HCT116 (cell line): Measurements from ENCODE around the gene SLC2A4. TPM values are rescaled to one million over a fixed set of nuclear protein-coding genes. Genes with fewer than 3 reads are reported as not detected.

ENCODE experiments used
- ATAC-seq: fragments of 200-7000 bp; cut with Tn5 transposase; 2 replicates; pipeline ENCODE4 v1.9.1; 2020; ENCODE audit warnings: mild to moderate bottlenecking, moderate library complexity
- BruUV-seq: library from RNA; stranded (reverse); fragments of 400-500 nt; replicated peaks from 2 replicates; lab custom pipeline; 2021; lab: Mats Ljungman, UMichigan
- CTCF ChIA-PET: fragments of 300-600 bp; sonication (Branson Sonifier 250); formaldehyde crosslinking; loops from one replicate; lab custom pipeline; 2021; ENCODE audit warnings: antibody characterized with exemption; lab: Charles Lee
- POLR2A ChIA-PET: fragments of 300-600, 350-600 bp; sonication (Branson Sonifier 250); formaldehyde crosslinking; loops from one replicate; lab custom pipeline; 2021; ENCODE audit warnings: antibody characterized with exemption; lab: Charles Lee
- RAD21 ChIA-PET, 2 experiments: fragments of 300-600 bp; sonication (Branson Sonifier 250); formaldehyde crosslinking; loops; one replicate each; lab custom pipeline; 2023; ENCODE audit warnings: low total read pairs in 2 of 2; ENCODE audit not compliant: uncharacterized antibody in 2 of 2, unreplicated experiment in 2 of 2, low non-redundant PET in 1 of 2; lab: Charles Lee
- DNase-seq: peaks from one replicate; pipeline ENCODE4 v3.0.0-alpha.2; 2010; ENCODE audit warnings: low read depth, low spot score
- H2AFZ ChIP-seq: fragments of 200-600 bp; shearing (Covaris generic), sonication (generic); 2 replicates; pipeline ENCODE4 v1.6.1; 2017; ENCODE audit warnings: low read depth, mixed run types, mixed read lengths, antibody characterized with exemption, low read length; ENCODE audit not compliant: poor library complexity, severe bottlenecking
- H3K27ac ChIP-seq: 2 replicates; pipeline ENCODE4 v1.5.1; 2012; ENCODE audit warnings: low read depth, low read length
- H3K27me3 ChIP-seq: fragments of 200-600 bp; sonication (generic); 2 replicates; pipeline ENCODE4 v1.6.1; 2016; ENCODE audit warnings: mixed run types, low read length, mixed read lengths; ENCODE audit not compliant: insufficient read depth
- H3K36me3 ChIP-seq, 2 experiments: fragments of 200-500 bp in 1 of 2; fragments of 200-600 bp in 1 of 2; sonication (Bioruptor generic) in 1 of 2; sonication (generic) in 1 of 2; 2 replicates each; pipeline versions ENCODE4 v1.5.1 to v1.6.1; 2014 to 2016; ENCODE audit warnings: low read length in 2 of 2, inconsistent platforms in 1 of 2, mixed read lengths in 1 of 2, mixed run types in 1 of 2; ENCODE audit not compliant: insufficient read depth in 2 of 2, control insufficient read depth in 1 of 2
- H3K4me1 ChIP-seq, 2 experiments: fragments of 200-600 bp in 1 of 2; sonication (generic) in 1 of 2; 2 replicates each; pipeline versions ENCODE4 v1.5.1 to v1.6.1; 2012 to 2017; ENCODE audit warnings: low read length in 2 of 2, inconsistent platforms in 1 of 2, mild to moderate bottlenecking in 1 of 2, mixed read lengths in 1 of 2, mixed run types in 1 of 2, moderate library complexity in 1 of 2; ENCODE audit not compliant: insufficient read depth in 2 of 2, control insufficient read depth in 1 of 2
- H3K4me2 ChIP-seq: fragments of 200-600 bp; sonication (generic); 2 replicates; pipeline ENCODE4 v1.6.1; 2017; ENCODE audit warnings: mixed run types, low read length, mixed read lengths
- H3K4me3 ChIP-seq, 2 experiments: fragments of 200-600 bp in 1 of 2; sonication (generic) in 1 of 2; replicated peaks in 1 of 2; 2 replicates each; pipeline ENCODE4 v1.5.1; 2011 to 2016; ENCODE audit warnings: low read length in 2 of 2, control low read depth in 1 of 2, low read depth in 1 of 2, mild to moderate bottlenecking in 1 of 2, mixed read lengths in 1 of 2, mixed run types in 1 of 2
- H3K79me2 ChIP-seq: fragments of 200-600 bp; sonication (generic); 2 replicates; pipeline ENCODE4 v1.6.1; 2017; ENCODE audit warnings: mild to moderate bottlenecking, mixed run types, low read length, moderate library complexity, mixed read lengths; ENCODE audit not compliant: insufficient read depth
- H3K9ac ChIP-seq: fragments of 200-600 bp; sonication (generic); 2 replicates; pipeline ENCODE4 v1.6.1; 2016; ENCODE audit warnings: low read length, mixed read lengths
- H3K9me2 ChIP-seq: fragments of 200-600 bp; sonication (generic), shearing (Covaris generic); 2 replicates; pipeline ENCODE4 v1.6.1; 2017; ENCODE audit warnings: mixed run types, mild to moderate bottlenecking, moderate library complexity; ENCODE audit not compliant: insufficient read depth
- H3K9me3 ChIP-seq, 2 experiments: fragments of 200-500 bp in 1 of 2; fragments of 200-600 bp in 1 of 2; sonication (Bioruptor generic) in 1 of 2; sonication (generic) in 1 of 2; 2 replicates each; pipeline ENCODE4 v1.6.1; 2014 to 2017; ENCODE audit warnings: low read length in 2 of 2, mixed read lengths in 2 of 2, inconsistent platforms in 1 of 2, low read depth in 1 of 2, mild to moderate bottlenecking in 1 of 2, mixed run types in 1 of 2, moderate library complexity in 1 of 2; ENCODE audit not compliant: control insufficient read depth in 1 of 2, insufficient read depth in 1 of 2
- H4K20me1 ChIP-seq: fragments of 200-600 bp; sonication (generic), shearing (Covaris generic); 2 replicates; pipeline ENCODE4 v1.6.1; 2017; ENCODE audit warnings: mixed run types, mild to moderate bottlenecking, moderate library complexity; ENCODE audit not compliant: insufficient read depth
- ATF3 ChIP-seq: IDR thresholded peaks from 2 replicates; pipeline ENCODE4 v1.6.1; 2012
- EGR1 ChIP-seq: IDR thresholded peaks from 2 replicates; pipeline ENCODE4 v1.6.1; 2012; ENCODE audit warnings: low read depth
- ELF1 ChIP-seq: IDR thresholded peaks from 2 replicates; pipeline ENCODE4 v1.6.1; 2012; ENCODE audit warnings: low read depth, borderline replicate concordance
- EZH2 ChIP-seq: fragments of 200-600 bp; sonication (generic); IDR thresholded peaks from 2 replicates; pipeline ENCODE4 v1.6.1; 2017; ENCODE audit warnings: antibody characterized with exemption, mixed run types
- EZH2phosphoT487 ChIP-seq: fragments of 200-600 bp; IDR thresholded peaks from 2 replicates; pipeline ENCODE4 v1.6.1; 2018; ENCODE audit warnings: antibody characterized with exemption, borderline replicate concordance
- MAX ChIP-seq: IDR thresholded peaks from 2 replicates; pipeline ENCODE4 v1.6.1; 2012
- POLR2A ChIP-seq: IDR thresholded peaks from 2 replicates; pipeline ENCODE4 v1.7.0; 2011; ENCODE audit warnings: borderline replicate concordance; ENCODE audit not compliant: insufficient read depth, insufficient read length; ENCODE audit errors: extremely low read depth
- RAD21 ChIP-seq: IDR thresholded peaks from 2 replicates; pipeline ENCODE4 v1.6.1; 2012; ENCODE audit warnings: low read depth, mild to moderate bottlenecking
- SP1 ChIP-seq: IDR thresholded peaks from 2 replicates; pipeline ENCODE4 v1.6.1; 2012; ENCODE audit warnings: low read depth
- SRF ChIP-seq: IDR thresholded peaks from 2 replicates; pipeline ENCODE4 v1.6.1; 2012; ENCODE audit warnings: low read depth
- ZBTB33 ChIP-seq: IDR thresholded peaks from 2 replicates; pipeline ENCODE4 v1.6.1; 2011; ENCODE audit warnings: mild to moderate bottlenecking, low read length, moderate library complexity; ENCODE audit not compliant: insufficient replicate concordance; ENCODE audit errors: extremely low read depth
- intact Hi-C: fragments of 100-400 bp; cut with micrococcal nuclease; formaldehyde crosslinking; loops from 2 replicates; pipeline ENCODE4 v1.10.0; 2022
- total RNA-seq: library from RNA; stranded (reverse); gene quantifications from one replicate; pipeline ENCODE4 v1.2.1, GENCODE V29; 2021; ENCODE audit not compliant: unreplicated experiment

SLC2A4 gene
- total RNA-seq, 1 experiment from 2014 or later = 2.5 TPM

GRCh38 chr17:7237266-7237760 is 44.2 kb upstream of the SLC2A4 start:
- intact Hi-C loops = no loop called here
- no peak overlapping the region for H2AFZ ChIP-seq
- ChIA-PET CTCF (interaction anchor here (2.3 to 3.0 kb wide), 2 partner anchors 17 to 59 kb away, joined by 5 to 16 read pairs; partner anchors contain the start of genes ACADVL and DLG4), POLR2A (interaction anchor here (1.2 to 2.6 kb wide), 5 partner anchors 14 to 44 kb away, joined by 3 to 19 read pairs (median 5); partner anchors contain the start of genes ACADVL, CTDNEP1, DLG4 and SLC2A4), RAD21 (interaction anchor here in 1 of 2 experiments (0.5 to 1.0 kb wide), 2 partner anchors 13 to 17 kb away, joined by 4 to 7 read pairs; no protein-coding TSS in a partner anchor)
- H3K9me3 ChIP-seq = no peaks in the 10 kb centered on the region
- no peaks in the 10 kb centered on the region; the same call in 1 of the 2 replicates for H4K20me1 ChIP-seq
- H3K4me2 ChIP-seq = peak overlapping the region; percentile 82
- peak overlapping the region; percentile 100 for H3K9ac ChIP-seq
- peaks cover 44 to 62% of the 10 kb centered on the region in 2 experiments for H3K4me1 ChIP-seq
- no peak for TF ChIP-seq EZH2
- TF ChIP-seq EZH2phosphoT487 = no peak
- TF ChIP-seq RAD21 = no peak
- no peak for TF ChIP-seq MAX
- TF ChIP-seq SRF = no peak
- TF ChIP-seq ZBTB33 = no peak
- no peak for TF ChIP-seq EGR1
- no peak for TF ChIP-seq ELF1
- TF ChIP-seq POLR2A = no peak
- TF ChIP-seq SP1 = no peak
- no peak for TF ChIP-seq ATF3
- H3K27ac ChIP-seq = peak overlapping the region; percentile 92
- H3K4me3 ChIP-seq = peak overlapping the region; percentile 97 to 99
- peaks cover 77% of the 10 kb centered on the region for H3K79me2 ChIP-seq
- no peaks in the 10 kb centered on the region for H3K27me3 ChIP-seq
- no peak for ATAC-seq
- BruUV-seq = no TSS peak
- no peak for DNase-seq
- peaks cover 24 to 32% of the 10 kb centered on the region in 2 experiments for H3K36me3 ChIP-seq
- no peaks in the 10 kb centered on the region for H3K9me2 ChIP-seq
